ENCODE results near the gene EIF4B.
A peak's percentile ranks its signal among the peaks of the same experiment; 100 is the strongest.
"Not testable (repeated sequence)": the region's sequence is repeated elsewhere in the genome, so short reads cannot be mapped to it uniquely, and the experiment has no call there.

EIF4B gene

DNA sequence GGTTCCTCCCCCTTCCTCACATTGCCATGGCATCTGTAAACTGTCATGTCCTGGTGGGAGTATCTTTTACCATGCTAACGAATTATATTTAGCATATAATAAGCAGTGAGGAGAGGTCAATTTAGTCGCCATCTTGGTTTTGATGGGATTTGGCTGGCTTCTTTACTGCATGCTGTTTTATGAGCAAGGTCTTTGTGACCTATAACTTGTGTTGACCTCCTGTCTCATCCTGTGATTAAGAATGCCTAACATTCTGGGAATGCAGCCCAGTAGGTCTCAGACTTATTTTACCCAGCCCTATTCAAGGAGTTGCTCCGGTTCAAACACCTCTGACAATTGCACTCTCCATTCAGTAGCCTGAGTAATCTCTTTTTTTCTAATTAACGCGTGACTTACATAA lies 2.1 kb upstream of the EIF4B start:
- DNase-seq (ENCODE audit: low spot score) = no peak

DNA sequence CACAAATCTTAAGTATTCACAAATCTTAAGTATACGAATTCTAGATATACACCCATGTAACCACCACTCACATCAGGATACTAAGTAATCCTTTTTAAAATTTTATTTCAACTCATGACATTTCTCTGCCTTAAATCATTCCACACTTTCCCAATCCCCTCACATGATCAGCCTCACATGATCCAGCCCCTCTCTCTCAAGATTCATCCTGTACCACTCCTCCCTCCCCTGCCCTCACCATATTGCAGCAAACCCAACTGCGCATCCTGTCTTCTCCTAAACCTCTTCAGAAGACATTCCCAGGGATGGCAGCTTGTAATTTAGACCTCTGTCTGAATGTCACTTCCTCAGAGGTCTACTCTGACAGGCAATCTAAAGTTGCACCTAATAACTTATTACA lies 1.7 kb upstream of the EIF4B start:
- DNase-seq (ENCODE audit: low spot score) = no peak

- DNase-seq (ENCODE audit: low spot score) = no peak
These were observed 856 bp upstream of the EIF4B start for GRCh38 chr12:53005215-53005985.

DNA sequence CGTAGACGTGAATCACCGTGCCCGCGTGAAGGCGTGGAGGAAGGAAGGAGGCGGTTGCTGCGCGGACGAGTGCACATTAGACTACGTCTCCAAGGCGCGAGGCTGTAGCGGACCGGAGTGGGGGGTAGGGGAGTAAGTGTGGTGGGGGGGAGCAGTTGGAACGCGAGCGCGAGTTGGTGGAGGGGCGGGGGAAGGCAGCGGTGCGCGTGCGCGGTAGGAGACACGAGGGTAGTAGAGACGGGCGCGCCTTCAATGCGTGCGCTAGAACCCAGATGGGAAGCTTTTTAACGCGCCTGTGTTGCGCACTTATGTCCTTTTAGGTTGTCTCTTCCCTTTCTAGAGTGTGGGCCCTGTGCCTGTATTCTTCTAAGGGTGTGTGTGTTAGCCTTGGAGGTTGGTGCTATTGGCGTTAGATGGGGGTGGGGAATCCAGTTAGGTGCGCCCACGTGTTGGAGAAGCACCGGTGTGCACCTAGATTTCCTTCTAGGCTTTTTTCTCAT lies 604 bp downstream of the EIF4B start:
- peak; percentile 78 for DNase-seq (ENCODE audit: low spot score)

DNA sequence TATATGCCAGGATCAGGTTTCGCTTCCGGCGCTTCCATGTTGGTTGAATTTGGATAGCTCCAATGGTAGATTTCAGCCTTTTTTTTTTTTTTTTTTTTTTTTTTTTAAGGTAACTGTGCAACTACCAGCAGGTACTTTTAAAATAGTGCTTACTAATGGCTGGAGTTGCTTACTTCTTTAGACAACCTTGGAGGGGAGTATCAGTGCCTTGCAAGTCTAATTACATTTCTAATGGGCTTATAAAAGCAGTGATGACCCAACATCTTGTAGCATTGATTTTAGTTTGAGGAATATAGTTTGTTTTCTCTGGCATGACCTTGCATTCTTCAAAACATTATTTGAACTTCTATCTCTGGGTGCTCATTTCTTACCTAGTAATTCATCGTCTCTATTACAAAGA lies 1.1 kb downstream of the EIF4B start:
- DNase-seq (ENCODE audit: low spot score) = no peak

DNA sequence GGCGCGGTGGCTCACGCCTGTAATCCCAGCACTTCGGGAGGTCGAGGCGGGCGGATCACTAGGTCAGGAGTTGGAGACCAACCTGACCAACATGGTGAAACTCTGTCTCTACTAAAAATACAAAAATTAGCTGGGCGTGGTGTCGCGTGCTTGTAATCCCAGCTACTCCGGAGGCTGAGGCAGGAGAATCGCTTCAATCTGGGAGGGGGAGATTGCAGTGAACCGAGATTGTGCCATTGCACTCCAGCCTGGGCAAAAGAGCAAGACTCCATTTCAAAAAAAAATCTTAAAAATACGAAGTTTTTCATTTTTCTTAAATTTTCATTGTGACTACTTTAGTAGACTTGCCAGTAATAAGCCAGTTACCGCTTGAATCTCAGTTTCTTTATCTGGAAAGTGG lies 2.5 kb downstream of the EIF4B start:
- DNase-seq (ENCODE audit: low spot score) = not testable (repeated sequence)

DNA sequence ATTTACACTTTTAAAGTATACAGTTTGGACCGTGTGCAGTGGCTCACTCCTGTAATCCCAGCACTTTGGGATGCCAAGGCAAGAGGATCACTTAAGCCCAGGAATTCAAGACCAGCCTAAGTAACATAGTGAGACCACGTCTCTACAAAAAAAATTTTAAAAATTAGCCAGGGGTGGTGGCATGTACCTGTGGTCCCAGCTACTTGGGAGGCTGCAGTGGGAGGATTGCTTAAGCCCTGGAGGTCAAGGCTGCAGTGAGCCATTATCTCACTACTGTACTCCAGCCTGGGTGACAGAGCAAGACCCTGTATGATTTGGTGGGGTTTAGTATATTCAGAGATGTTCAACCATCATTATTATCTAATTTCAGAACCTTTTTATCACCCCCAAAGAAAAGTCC lies 4.7 kb downstream of the EIF4B start:
- no peak for DNase-seq (ENCODE audit: low spot score)

GRCh38 chr12:53011889-53012288 lies 5.6 kb downstream of the EIF4B start:
- no peak for DNase-seq (ENCODE audit: low spot score)

GRCh38 chr12:53012928-53013327 lies 6.7 kb downstream of the EIF4B start:
- no peak for DNase-seq (ENCODE audit: low spot score)

DNA sequence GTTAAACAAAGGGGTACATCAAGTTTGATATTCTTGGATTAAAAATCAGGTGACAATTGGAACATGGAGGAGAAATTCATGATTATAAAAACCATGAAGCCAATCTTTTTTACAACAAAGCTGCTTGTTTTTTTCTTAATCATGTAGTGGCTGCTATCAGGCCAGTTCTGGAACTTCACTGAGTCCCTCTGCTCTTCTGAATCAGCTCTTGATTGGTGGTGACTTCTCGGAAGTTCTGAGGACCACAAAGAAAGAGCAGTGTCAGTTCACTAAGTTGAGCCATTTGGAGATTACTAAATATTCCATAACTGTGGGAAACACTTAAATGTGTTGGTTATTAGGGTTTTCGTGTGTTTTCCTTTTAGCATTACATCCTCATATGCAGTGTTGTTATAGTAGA lies 8.5 kb downstream of the EIF4B start:
- no peak for DNase-seq (ENCODE audit: low spot score)

DNA sequence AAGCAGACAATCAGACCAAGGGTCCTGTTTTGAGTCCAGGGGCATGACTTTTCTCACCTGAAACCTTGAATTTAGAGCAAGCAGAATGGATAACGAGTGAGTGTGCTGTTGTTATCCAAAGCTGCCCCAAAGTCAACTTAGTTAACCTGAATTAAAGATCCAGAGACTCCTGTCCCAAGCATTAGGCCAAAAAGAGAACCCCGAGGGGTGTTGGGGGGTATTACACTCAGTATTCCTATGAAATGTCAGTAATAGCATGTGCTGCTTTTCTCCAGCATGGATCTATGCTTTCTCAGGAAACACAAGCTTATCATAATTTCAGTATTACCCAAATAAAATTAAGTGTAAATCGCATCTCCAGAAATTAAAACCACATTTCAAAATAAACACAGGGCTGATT lies 19.0 kb downstream of the EIF4B start:
- DNase-seq (ENCODE audit: low spot score) = no peak

DNA sequence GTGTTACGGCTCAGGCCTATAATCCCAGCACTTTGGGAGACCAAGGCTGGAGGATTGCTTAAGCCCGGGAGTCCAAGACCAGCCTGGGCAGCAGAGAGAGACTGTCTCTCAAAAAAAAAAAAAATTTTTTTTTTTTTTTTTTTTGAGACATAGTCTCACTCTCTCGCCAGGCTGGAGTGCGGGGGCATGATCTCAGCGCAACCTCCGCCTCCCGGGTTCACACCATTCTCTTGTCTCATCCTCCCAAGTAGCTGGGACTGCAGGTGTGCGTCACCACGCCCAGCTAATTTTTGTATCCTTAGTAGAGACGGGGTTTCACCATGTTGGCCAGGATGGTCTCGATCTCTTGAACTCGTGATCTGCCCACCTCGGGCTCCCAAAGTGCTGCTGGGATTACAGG lies 20.8 kb downstream of the EIF4B start:
- not testable (repeated sequence) for DNase-seq (ENCODE audit: low spot score)

- DNase-seq (ENCODE audit: low spot score) = no peak
These were observed 25.4 kb downstream of the EIF4B start for GRCh38 chr12:53031616-53032015.

DNA sequence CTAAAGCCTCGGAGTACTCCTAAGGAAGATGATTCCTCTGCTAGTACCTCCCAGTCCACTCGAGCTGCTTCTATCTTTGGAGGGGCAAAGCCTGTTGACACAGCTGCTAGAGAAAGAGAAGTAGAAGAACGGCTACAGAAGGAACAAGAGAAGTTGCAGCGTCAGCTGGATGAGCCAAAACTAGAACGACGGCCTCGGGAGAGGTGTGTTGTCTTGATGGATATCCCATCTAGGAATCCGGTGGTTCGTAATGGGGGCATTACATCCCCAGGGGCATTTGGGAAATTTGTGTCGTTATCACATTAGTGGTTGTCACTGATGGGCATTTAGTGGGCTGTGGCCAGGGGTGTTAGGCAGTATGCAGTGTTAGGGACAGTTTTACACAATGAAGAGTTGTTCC lies 27.6 kb downstream of the EIF4B start:
- not testable (repeated sequence) for DNase-seq (ENCODE audit: low spot score)

DNA sequence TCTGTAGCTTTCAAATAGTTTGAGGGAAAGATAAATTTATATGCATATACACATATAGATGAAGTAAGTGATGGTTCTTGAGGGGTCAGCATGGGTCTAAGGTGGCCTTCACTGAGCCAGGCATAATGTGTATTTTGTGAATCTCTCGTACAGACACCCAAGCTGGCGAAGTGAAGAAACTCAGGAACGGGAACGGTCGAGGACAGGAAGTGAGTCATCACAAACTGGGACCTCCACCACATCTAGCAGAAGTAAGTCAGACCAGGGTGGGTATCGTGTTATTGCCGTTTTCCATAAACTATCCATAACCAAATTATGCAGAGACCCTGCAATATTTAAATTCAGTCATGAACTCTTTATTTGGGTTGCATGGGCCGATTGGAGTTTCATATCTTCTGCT lies 28.2 kb downstream of the EIF4B start:
- no peak for DNase-seq (ENCODE audit: low spot score)

DNA sequence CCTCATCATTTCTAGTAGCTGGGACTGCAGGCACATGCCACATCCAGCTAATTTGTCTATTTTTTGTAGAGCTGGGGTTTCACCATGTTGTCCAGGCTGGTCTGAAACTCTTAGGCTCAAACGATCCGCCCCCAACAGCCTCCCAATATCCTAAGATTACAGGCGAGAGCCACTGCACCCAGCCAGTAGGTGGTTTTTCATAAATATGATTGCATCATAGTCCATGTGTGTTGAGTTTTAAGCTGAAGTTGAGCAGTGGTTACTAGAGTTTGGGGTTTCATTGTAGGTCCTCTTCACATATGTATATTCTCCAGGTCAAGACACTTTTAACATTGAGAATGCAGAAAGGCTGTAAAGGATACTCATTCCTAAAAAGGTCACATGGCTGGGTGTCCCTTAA lies 30.5 kb downstream of the EIF4B start:
- DNase-seq (ENCODE audit: low spot score) = no peak

DNA sequence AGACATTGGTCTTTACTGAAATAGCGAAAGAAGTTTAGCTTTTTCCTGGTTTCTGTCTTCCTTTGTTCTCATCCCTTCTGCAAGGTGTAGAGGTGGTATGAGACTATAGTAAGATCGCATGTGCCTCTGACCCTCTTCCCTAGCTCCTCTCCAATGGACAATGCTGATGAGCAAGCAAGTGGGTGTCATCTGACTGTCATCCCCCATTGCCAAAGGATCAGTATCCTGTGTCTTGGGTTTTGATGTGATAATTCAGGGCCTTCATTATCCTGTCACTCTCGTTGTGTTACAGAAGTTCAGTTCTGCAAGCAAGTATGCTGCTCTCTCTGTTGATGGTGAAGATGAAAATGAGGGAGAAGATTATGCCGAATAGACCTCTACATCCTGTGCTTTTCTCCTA lies 33.6 kb downstream of the EIF4B start:
- DNase-seq (ENCODE audit: low spot score) = no peak

GRCh38 chr12:53042607-53043454 lies 36.6 kb downstream of the EIF4B start:
- no peak for DNase-seq (ENCODE audit: low spot score)

GRCh38 chr12:53044052-53044581 lies 37.9 kb downstream of the EIF4B start:
- no peak for DNase-seq (ENCODE audit: low spot score)

DNA sequence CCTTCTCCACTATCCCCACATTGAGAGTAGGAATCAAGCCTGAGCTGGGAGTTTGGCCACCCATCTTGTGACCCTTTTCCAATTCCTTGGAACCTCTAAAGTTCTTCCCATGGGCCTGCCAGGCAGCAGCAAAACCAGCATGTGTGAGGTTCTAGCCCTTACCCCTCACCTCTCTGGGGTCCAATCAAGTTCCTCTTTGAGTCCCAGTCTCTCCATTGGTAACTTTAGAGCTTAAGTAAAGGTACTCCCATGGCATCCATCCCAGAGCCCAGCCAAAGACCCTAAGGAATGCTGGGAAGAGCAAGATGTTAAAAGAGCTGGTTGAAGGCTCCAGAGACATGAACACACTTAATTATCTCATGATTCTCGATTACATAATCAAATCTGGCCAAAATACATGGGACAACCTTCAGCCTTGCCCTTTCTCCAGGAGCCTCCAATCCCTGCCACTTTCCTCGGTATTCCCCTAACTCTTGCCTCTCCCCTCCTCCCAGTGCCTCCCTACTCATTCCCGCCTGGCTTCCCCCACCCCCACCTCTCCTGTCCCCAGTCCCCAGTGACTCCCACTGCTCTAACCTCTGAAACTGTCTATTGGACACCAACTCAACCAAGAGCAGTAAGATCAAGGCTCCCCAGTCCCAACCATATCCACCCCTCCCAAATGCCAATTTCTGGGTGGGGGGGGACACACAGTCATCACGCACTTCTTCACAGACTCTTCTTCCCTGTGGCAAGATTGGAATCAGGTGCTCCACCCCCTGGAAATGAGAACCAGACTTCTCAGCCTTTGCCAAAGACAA lies 38.8 kb downstream of the EIF4B start:
- no peak for DNase-seq (ENCODE audit: low spot score)

DNA sequence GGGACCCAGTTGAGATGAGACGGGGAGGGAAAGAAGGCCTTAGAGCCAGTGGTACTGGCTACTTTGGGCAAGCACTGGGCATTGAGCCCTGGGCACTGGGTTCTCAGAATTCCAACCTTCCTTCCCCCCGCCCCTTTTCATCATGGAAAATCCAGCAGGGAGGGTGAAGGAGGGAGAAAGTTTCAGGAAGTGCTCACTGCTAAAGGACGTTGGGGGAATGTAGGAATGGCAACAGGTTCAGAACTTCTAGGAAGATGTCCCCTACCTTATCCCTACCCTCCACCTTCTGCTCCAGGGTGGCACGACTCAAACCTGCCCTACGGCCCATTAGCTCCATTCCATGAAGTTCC lies 39.4 kb downstream of the EIF4B start:
- DNase-seq (ENCODE audit: low spot score) = no peak

DNA sequence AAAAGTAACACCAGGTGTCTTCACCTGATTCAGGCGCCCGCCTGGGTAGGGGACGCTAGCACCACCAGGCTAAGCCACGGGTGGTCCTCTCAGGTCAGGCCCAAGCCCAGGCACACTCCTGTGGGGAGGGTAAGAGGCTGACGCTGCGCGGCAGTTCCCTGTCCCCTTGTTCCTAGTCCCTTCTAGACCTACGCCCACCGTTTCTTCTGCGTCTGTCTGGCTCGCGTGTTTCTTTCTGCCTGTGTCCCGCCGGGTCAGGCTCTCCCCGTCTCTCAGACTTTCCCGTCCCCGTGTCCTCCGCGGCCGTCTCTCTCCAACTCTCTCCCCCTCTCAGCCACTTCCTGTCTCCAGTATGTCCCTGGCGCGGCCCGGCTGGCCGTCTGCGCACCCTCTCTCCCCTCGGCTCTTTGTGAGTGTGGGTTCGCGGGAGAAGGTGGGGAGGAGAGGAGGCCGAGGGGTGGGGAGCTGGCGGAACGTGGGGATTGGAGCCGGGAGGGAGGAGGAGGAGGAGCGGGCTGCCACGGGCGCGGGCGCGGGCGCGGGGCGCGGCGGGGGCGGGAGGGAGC lies 40.5 kb downstream of the EIF4B start:
- DNase-seq (ENCODE audit: low spot score) = peak; percentile 86
